ENCODE results near the gene FERMT2.

Gene FERMT2

GRCh38 chr14:52877628-52878027 is 73.2 kb downstream of the FERMT2 start:
- TF ChIP-seq EGR1 (IDR thresholded peaks at IDR 0.05) = no peak
- TF ChIP-seq CREB1 (IDR thresholded peaks at IDR 0.05; ENCODE audit: low read depth) = no peak
- TF ChIP-seq REST (IDR thresholded peaks at IDR 0.05; ENCODE audit: low read depth) = no peak
- TF ChIP-seq USF1 (IDR thresholded peaks at IDR 0.05) = no peak
- no peak for TF ChIP-seq TCF12 (IDR thresholded peaks at IDR 0.05; ENCODE audit: low read depth)
- TF ChIP-seq EP300 (IDR thresholded peaks at IDR 0.05; ENCODE audit: borderline replicate concordance) = no peak
- no peak for TF ChIP-seq YY1 (IDR thresholded peaks at IDR 0.05; ENCODE audit: low read depth)
- no peak for TF ChIP-seq NFIC (IDR thresholded peaks at IDR 0.05)
- TF ChIP-seq MAX (IDR thresholded peaks at IDR 0.05) = no peak
- TF ChIP-seq TAF1 (IDR thresholded peaks at IDR 0.05; ENCODE audit: low read depth) = no peak
- TF ChIP-seq CEBPB (IDR thresholded peaks at IDR 0.05) = no peak
- TF ChIP-seq RAD21 (IDR thresholded peaks at IDR 0.05; ENCODE audit: low read depth) = no peak
- TF ChIP-seq TEAD4 (IDR thresholded peaks at IDR 0.05) = no peak
- TF ChIP-seq ZBTB7A (IDR thresholded peaks at IDR 0.05; ENCODE audit: low read depth) = no peak
- no peak for TF ChIP-seq FOXM1 (IDR thresholded peaks at IDR 0.05; ENCODE audit: borderline replicate concordance, low read depth)

GRCh38 chr14:52876806-52877205 is 74.0 kb downstream of the FERMT2 start:
- TF ChIP-seq EP300 (IDR thresholded peaks at IDR 0.05; ENCODE audit: borderline replicate concordance) = no peak
- TF ChIP-seq ZBTB7A (IDR thresholded peaks at IDR 0.05; ENCODE audit: low read depth) = no peak
- no peak for TF ChIP-seq FOXM1 (IDR thresholded peaks at IDR 0.05; ENCODE audit: borderline replicate concordance, low read depth)
- TF ChIP-seq YY1 (IDR thresholded peaks at IDR 0.05; ENCODE audit: low read depth) = no peak

GRCh38 chr14:52876311-52876710 is 74.5 kb downstream of the FERMT2 start:
- TF ChIP-seq TCF12 (IDR thresholded peaks at IDR 0.05; ENCODE audit: low read depth) = no peak
- TF ChIP-seq RAD21 (IDR thresholded peaks at IDR 0.05; ENCODE audit: low read depth) = no peak
- no peak for TF ChIP-seq YY1 (IDR thresholded peaks at IDR 0.05; ENCODE audit: low read depth)
- no peak for TF ChIP-seq MAX (IDR thresholded peaks at IDR 0.05)
- TF ChIP-seq EP300 (IDR thresholded peaks at IDR 0.05; ENCODE audit: borderline replicate concordance) = no peak
- TF ChIP-seq USF1 (IDR thresholded peaks at IDR 0.05) = no peak
- TF ChIP-seq FOXM1 (IDR thresholded peaks at IDR 0.05; ENCODE audit: borderline replicate concordance, low read depth) = no peak
- TF ChIP-seq CEBPB (IDR thresholded peaks at IDR 0.05) = no peak

GRCh38 chr14:52875707-52876106 is 75.1 kb downstream of the FERMT2 start:
- TF ChIP-seq EGR1 (IDR thresholded peaks at IDR 0.05) = no peak
- TF ChIP-seq RAD21 (IDR thresholded peaks at IDR 0.05; ENCODE audit: low read depth) = no peak
- TF ChIP-seq NFIC (IDR thresholded peaks at IDR 0.05) = no peak
- TF ChIP-seq CREB1 (IDR thresholded peaks at IDR 0.05; ENCODE audit: low read depth) = no peak
- TF ChIP-seq USF1 (IDR thresholded peaks at IDR 0.05) = no peak
- no peak for TF ChIP-seq MAX (IDR thresholded peaks at IDR 0.05)
- TF ChIP-seq ZBTB7A (IDR thresholded peaks at IDR 0.05; ENCODE audit: low read depth) = no peak
- TF ChIP-seq TEAD4 (IDR thresholded peaks at IDR 0.05) = no peak
- no peak for TF ChIP-seq EP300 (IDR thresholded peaks at IDR 0.05; ENCODE audit: borderline replicate concordance)
- no peak for TF ChIP-seq TAF1 (IDR thresholded peaks at IDR 0.05; ENCODE audit: low read depth)
- TF ChIP-seq FOXM1 (IDR thresholded peaks at IDR 0.05; ENCODE audit: borderline replicate concordance, low read depth) = no peak
- no peak for TF ChIP-seq TCF12 (IDR thresholded peaks at IDR 0.05; ENCODE audit: low read depth)

- no peak for TF ChIP-seq FOXM1 (IDR thresholded peaks at IDR 0.05; ENCODE audit: borderline replicate concordance, low read depth)
- TF ChIP-seq EGR1 (IDR thresholded peaks at IDR 0.05) = no peak
- TF ChIP-seq EP300 (IDR thresholded peaks at IDR 0.05; ENCODE audit: borderline replicate concordance) = no peak
- TF ChIP-seq RAD21 (IDR thresholded peaks at IDR 0.05; ENCODE audit: low read depth) = no peak
- no peak for TF ChIP-seq MAX (IDR thresholded peaks at IDR 0.05)
- no peak for TF ChIP-seq TCF12 (IDR thresholded peaks at IDR 0.05; ENCODE audit: low read depth)
- no peak for TF ChIP-seq REST (IDR thresholded peaks at IDR 0.05; ENCODE audit: low read depth)
- no peak for TF ChIP-seq USF1 (IDR thresholded peaks at IDR 0.05)
- no peak for TF ChIP-seq TEAD4 (IDR thresholded peaks at IDR 0.05)
- no peak for TF ChIP-seq YY1 (IDR thresholded peaks at IDR 0.05; ENCODE audit: low read depth)
- no peak for TF ChIP-seq NFIC (IDR thresholded peaks at IDR 0.05)
- TF ChIP-seq TAF1 (IDR thresholded peaks at IDR 0.05; ENCODE audit: low read depth) = no peak
- no peak for TF ChIP-seq CREB1 (IDR thresholded peaks at IDR 0.05; ENCODE audit: low read depth)
- no peak for TF ChIP-seq CEBPB (IDR thresholded peaks at IDR 0.05)
- no peak for TF ChIP-seq ZBTB7A (IDR thresholded peaks at IDR 0.05; ENCODE audit: low read depth)
These were observed 76.5 kb downstream of the FERMT2 start for GRCh38 chr14:52874389-52874788.
